A549 (cell line): ENCODE data around the gene CALHM1. TPM values are rescaled to one million over a fixed set of nuclear protein-coding genes. Genes with fewer than 3 reads are reported as not detected.

Experiments used
- ATAC-seq, 2 experiments: fragments of 200-7000 bp in 1 of 2; fragments of >200 bp in 1 of 2; cut with Nextera tagmentation in 1 of 2; cut with Tn5 transposase in 1 of 2; 3 replicates each; pipeline versions ENCODE4 v1.8.0 to v1.9.1; 2018 to 2020; ENCODE audit warnings: mild to moderate bottlenecking in 1 of 2, moderate library complexity in 1 of 2
- CTCF ChIA-PET: fragments of 300-600 bp; sonication (Branson Sonifier 250); formaldehyde crosslinking; extraction: SDS; loops from one replicate; lab custom pipeline; 2021; ENCODE audit warnings: antibody characterized with exemption, inconsistent platforms; lab: Yijun Ruan, JAX
- POLR2A ChIA-PET: fragments of 350-600 bp; formaldehyde crosslinking; extraction: SDS; loops from one replicate; lab custom pipeline; 2021; ENCODE audit warnings: antibody characterized with exemption, inconsistent platforms; lab: Yijun Ruan, JAX
- DNase-seq, 2 experiments: peaks; one replicate each; pipeline versions ENCODE4 v3.0.0 to v3.0.0-alpha.2; 2011 to 2016; ENCODE audit warnings: low read depth in 1 of 2, low spot score in 1 of 2
- FAIRE-seq: peaks from 2 replicates; lab custom pipeline; 2011; peaks lifted over from hg19 to GRCh38; lab: Jason Lieb, UNC
- H3K27ac ChIP-seq, 2 experiments: fragments of >200 bp; sonication (Bioruptor Twin); formaldehyde crosslinking; 3 replicates each; pipeline ENCODE4 v1.5.1; 2016 to 2017
- H3K4me1 ChIP-seq: fragments of >200 bp; sonication (Bioruptor Twin); formaldehyde crosslinking; 3 replicates; pipeline ENCODE4 v1.6.1; 2016
- H3K4me2 ChIP-seq: fragments of >200 bp; sonication (Bioruptor Twin); formaldehyde crosslinking; 3 replicates; pipeline ENCODE4 v1.6.1; 2016
- H3K4me3 ChIP-seq: fragments of >200 bp; sonication (Bioruptor Twin); formaldehyde crosslinking; 3 replicates; pipeline ENCODE4 v1.5.1; 2016
- H3K9me3 ChIP-seq: fragments of >200 bp; sonication (Bioruptor Twin); formaldehyde crosslinking; 3 replicates; pipeline ENCODE4 v1.6.1; 2016
- HOXB5 ChIP-seq: fragments of 250-450 bp; sonication (Bioruptor Pico); IDR thresholded peaks from 2 replicates; pipeline ENCODE4 v1.5.0; 2020; ENCODE audit warnings: mild to moderate bottlenecking, moderate library complexity
- POLR2A ChIP-seq: IDR thresholded peaks from 2 replicates; pipeline ENCODE4 v1.6.1; 2012; ENCODE audit warnings: mild to moderate bottlenecking, low read length
- WGBS: methylation state at CpG from one replicate; pipeline ENCODE4 v1.1.6; 2017; ENCODE audit errors: missing lambda C conversion rate; 5-methylcytosine and 5-hydroxymethylcytosine counted together
- polyA plus RNA-seq, 4 experiments: library from polyadenylated mRNA; depleted of rRNA in 3 of 4; stranded (reverse); fragments of >200 nt; fragmentation: RNase III in 1 of 4; extraction: RNeasy Plus Mini Kit Qiagen cat#74134 plus additional on column Dnase treatment in 1 of 4; gene quantifications; 2 replicates in 3 of 4; 3 replicates in 1 of 4; pipeline ENCODE4 v1.2.3, GENCODE V29; 2011 to 2017

The CALHM1 gene
- polyA plus RNA-seq, 2 of the 4 experiments (the other 2 are of a cell fraction): not detected

DNA sequence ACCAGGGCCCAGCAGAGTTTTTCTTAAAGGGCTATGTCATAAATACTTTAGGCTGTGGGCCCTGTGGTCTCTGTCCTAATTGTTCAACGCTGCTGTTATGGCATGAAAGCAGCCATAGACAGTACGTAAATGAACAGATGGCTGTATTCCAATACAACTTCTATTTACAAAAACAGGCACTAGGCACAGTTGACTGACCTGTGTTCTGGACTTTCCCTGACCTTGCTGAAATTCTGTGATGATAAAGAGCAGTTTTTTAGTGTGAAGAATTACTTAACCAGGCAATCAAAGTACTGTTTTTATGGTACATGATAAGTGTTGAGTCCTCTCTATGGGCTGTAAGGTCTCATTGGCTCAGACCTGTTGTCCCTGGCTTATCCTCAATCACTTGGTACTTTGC lies 45.1 kb downstream of the CALHM1 start:
- no peaks in the 10 kb centered on the region for H3K4me1 ChIP-seq
- no peak for DNase-seq
- ChIA-PET CTCF (interaction anchor here (0.6 to 4.8 kb wide), 5 partner anchors 12 to 476 kb away, joined by 3 to 37 read pairs (median 3); no protein-coding TSS in a partner anchor), POLR2A (no interaction called here)
- H3K4me3 ChIP-seq: no peak overlapping the region
- no peak overlapping the region for H3K27ac ChIP-seq
- ATAC-seq: no peak
- no peak overlapping the region for H3K4me2 ChIP-seq
- 89% methylated on average over 2 of the region's 2 CpGs for WGBS
- FAIRE-seq: no peak
- H3K9me3 ChIP-seq: no peaks in the 10 kb centered on the region
- no peak for TF ChIP-seq POLR2A
- no peak for TF ChIP-seq HOXB5

Other genes starting within 250 kb of the CALHM1 start
- gene RPEL1, start 213.0 kb downstream of the CALHM1 start, polyA plus RNA-seq (2011; rRNA removed): 0.12 and 0.34 TPM in 2 replicates
- 0.13 to 0.20 TPM (median 0.16 TPM) in 3 replicates for gene RPEL1, start 213.0 kb downstream of the CALHM1 start, polyA plus RNA-seq (2017; fragmentation: RNase III; extraction: RNeasy Plus Mini Kit Qiagen cat#74134 plus additional on column Dnase treatment)
- 30.2 and 32.0 TPM in 2 replicates for gene INA, start 181.8 kb downstream of the CALHM1 start, polyA plus RNA-seq (2011; rRNA removed)
- gene INA, start 181.8 kb downstream of the CALHM1 start, polyA plus RNA-seq (2017; fragmentation: RNase III; extraction: RNeasy Plus Mini Kit Qiagen cat#74134 plus additional on column Dnase treatment): 20.9 to 22.7 TPM (median 22.5 TPM) in 3 replicates
- 11.8 and 17.6 TPM in 2 replicates for gene PCGF6, start 107.8 kb downstream of the CALHM1 start, polyA plus RNA-seq (2011; rRNA removed)
- gene PCGF6, start 107.8 kb downstream of the CALHM1 start, polyA plus RNA-seq (2017; fragmentation: RNase III; extraction: RNeasy Plus Mini Kit Qiagen cat#74134 plus additional on column Dnase treatment): 11.3 to 13.6 TPM (median 11.8 TPM) in 3 replicates
- gene TAF5, start 90.9 kb downstream of the CALHM1 start, polyA plus RNA-seq (2011; rRNA removed): 4.1 and 5.3 TPM in 2 replicates
- 3.6 to 4.1 TPM (median 3.9 TPM) in 3 replicates for gene TAF5, start 90.9 kb downstream of the CALHM1 start, polyA plus RNA-seq (2017; fragmentation: RNase III; extraction: RNeasy Plus Mini Kit Qiagen cat#74134 plus additional on column Dnase treatment)
- 492 and 504 TPM in 2 replicates for gene ATP5MK, start 62.4 kb downstream of the CALHM1 start, polyA plus RNA-seq (2011; rRNA removed)
- 648 to 682 TPM (median 679 TPM) in 3 replicates for gene ATP5MK, start 62.4 kb downstream of the CALHM1 start, polyA plus RNA-seq (2017; fragmentation: RNase III; extraction: RNeasy Plus Mini Kit Qiagen cat#74134 plus additional on column Dnase treatment)
- gene PDCD11, start 62.3 kb downstream of the CALHM1 start, polyA plus RNA-seq (2011; rRNA removed): 32.6 and 37.5 TPM in 2 replicates
- 23.5 to 30.8 TPM (median 26.2 TPM) in 3 replicates for gene PDCD11, start 62.3 kb downstream of the CALHM1 start, polyA plus RNA-seq (2017; fragmentation: RNase III; extraction: RNeasy Plus Mini Kit Qiagen cat#74134 plus additional on column Dnase treatment)
- gene CALHM2, start 6.5 kb downstream of the CALHM1 start, polyA plus RNA-seq (2011; rRNA removed): 2.5 and 3.6 TPM in 2 replicates
- gene CALHM2, start 6.5 kb downstream of the CALHM1 start, polyA plus RNA-seq (2017; fragmentation: RNase III; extraction: RNeasy Plus Mini Kit Qiagen cat#74134 plus additional on column Dnase treatment): 1.9 to 2.7 TPM (median 2.6 TPM) in 3 replicates
- 0.08 and 0.17 TPM in 2 replicates for gene CALHM3, start 20.3 kb upstream of the CALHM1 start, polyA plus RNA-seq (2011; rRNA removed)
- 0.09 to 0.21 TPM (median 0.17 TPM) in 3 replicates for gene CALHM3, start 20.3 kb upstream of the CALHM1 start, polyA plus RNA-seq (2017; fragmentation: RNase III; extraction: RNeasy Plus Mini Kit Qiagen cat#74134 plus additional on column Dnase treatment)
- gene NEURL1, start 34.8 kb upstream of the CALHM1 start, polyA plus RNA-seq (2011; rRNA removed): 0.06 and 0.09 TPM in 2 replicates
- 0.12 to 0.37 TPM (median 0.26 TPM) in 3 replicates for gene NEURL1, start 34.8 kb upstream of the CALHM1 start, polyA plus RNA-seq (2017; fragmentation: RNase III; extraction: RNeasy Plus Mini Kit Qiagen cat#74134 plus additional on column Dnase treatment)